Neural progenitor cell (in vitro differentiated cells): ENCODE measurements around the gene KLHDC8A. TPM values are rescaled to one million over a fixed set of nuclear protein-coding genes. Genes with fewer than 3 reads are reported as not detected.
A peak's percentile ranks its signal among the peaks of the same experiment; 100 is the strongest.

Source experiments
- DNase-seq: peaks from one replicate; pipeline ENCODE4 v3.0.0-alpha.2; 2016; ENCODE audit warnings: low spot score
- H2AFZ ChIP-seq: fragments of 200-600 bp; sonication (generic); replicated peaks from 2 replicates; pipeline ENCODE4 v1.6.1; 2016; ENCODE audit warnings: antibody characterized with exemption
- H3F3A ChIP-seq: fragments of 200-600 bp; sonication (generic); 2 replicates; pipeline ENCODE4 v1.6.1; 2016; ENCODE audit warnings: antibody characterized with exemption, low read depth
- H3K27ac ChIP-seq: fragments of 200-600 bp; sonication (generic); 2 replicates; pipeline ENCODE4 v1.5.1; 2016; ENCODE audit warnings: mild to moderate bottlenecking
- H3K27me3 ChIP-seq: fragments of 200-600 bp; sonication (generic); 2 replicates; pipeline ENCODE4 v1.6.1; 2016; ENCODE audit warnings: mild to moderate bottlenecking, moderate library complexity
- H3K36me3 ChIP-seq: fragments of 200-600 bp; sonication (generic); 2 replicates; pipeline ENCODE4 v1.5.1; 2016
- H3K4me1 ChIP-seq: fragments of 200-600 bp; sonication (generic); 2 replicates; pipeline ENCODE4 v1.6.1; 2016; ENCODE audit warnings: mixed run types
- H3K4me2 ChIP-seq: fragments of 200-600 bp; sonication (generic); 2 replicates; pipeline ENCODE4 v1.6.1; 2016
- H3K4me3 ChIP-seq: fragments of 200-600 bp; sonication (generic); 2 replicates; pipeline ENCODE4 v1.5.1; 2016
- H3K79me2 ChIP-seq: fragments of 200-600 bp; sonication (generic); 2 replicates; pipeline ENCODE4 v1.6.1; 2016; ENCODE audit warnings: low read depth
- H3K9ac ChIP-seq: fragments of 200-600 bp; sonication (generic); 2 replicates; pipeline ENCODE4 v1.6.1; 2016
- H3K9me3 ChIP-seq: fragments of 200-600 bp; sonication (generic); 2 replicates; pipeline ENCODE4 v1.5.1; 2016; ENCODE audit warnings: low read depth
- H4K20me1 ChIP-seq: fragments of 200-600 bp; sonication (generic); 2 replicates; pipeline ENCODE4 v1.6.1; 2016; ENCODE audit warnings: low read depth
- H3K27ac Mint-ChIP-seq: 3 replicates; pipeline ENCODE4 v1.8.0; 2021; ENCODE audit warnings: mixed read lengths
- H3K27me3 Mint-ChIP-seq: 2 replicates; pipeline ENCODE4 v1.8.0; 2022; ENCODE audit warnings: low read depth, mild to moderate bottlenecking, inconsistent platforms, moderate library complexity, mixed read lengths; ENCODE audit not compliant: insufficient read depth
- H3K36me3 Mint-ChIP-seq: 3 replicates; pipeline ENCODE4 v1.8.0; 2021; ENCODE audit warnings: mixed read lengths
- H3K4me1 Mint-ChIP-seq: 3 replicates; pipeline ENCODE4 v1.8.0; 2021; ENCODE audit warnings: mixed read lengths
- H3K4me3 Mint-ChIP-seq: 3 replicates; pipeline ENCODE4 v1.8.0; 2021; ENCODE audit warnings: mild to moderate bottlenecking, moderate library complexity, mixed read lengths
- H3K9me3 Mint-ChIP-seq: 3 replicates; pipeline ENCODE4 v1.8.0; 2020; ENCODE audit warnings: mixed read lengths
- CTCF ChIP-seq: fragments of 200-600 bp; sonication (generic); IDR thresholded peaks from 2 replicates; pipeline ENCODE4 v1.5.1; 2017; ENCODE audit warnings: antibody characterized with exemption, mild to moderate bottlenecking
- EZH2 ChIP-seq: fragments of 200-600 bp; sonication (generic); IDR thresholded peaks from 2 replicates; pipeline ENCODE4 v1.6.1; 2017; ENCODE audit warnings: antibody characterized with exemption, mild to moderate bottlenecking, moderate library complexity
- EZH2phosphoT487 ChIP-seq: fragments of 200-600 bp; sonication (generic); IDR thresholded peaks from 2 replicates; pipeline ENCODE4 v1.6.1; 2017; ENCODE audit warnings: antibody characterized with exemption
- total RNA-seq: library from RNA; depleted of rRNA; stranded (reverse); fragments of >200 nt; gene quantifications from 2 replicates; pipeline ENCODE4 v1.2.3, GENCODE V29; 2015; ENCODE audit warnings: low replicate concordance

KLHDC8A gene
- total RNA-seq, 1 donor from 2014 or later, result 9.7 TPM

GRCh38 chr1:205357567-205357966 lies 845 bp upstream of the KLHDC8A start:
- Histone ChIP-seq H4K20me1 (no peaks in the 10 kb centered on the region), H3K27me3 (no peaks in the 10 kb centered on the region), H3K4me2 (peak overlapping the region; percentile 83), H2AFZ (no peak overlapping the region), H3K4me1 (peaks cover 79% of the 10 kb centered on the region), H3K79me2 (no peaks in the 10 kb centered on the region), H3K9me3 (no peaks in the 10 kb centered on the region), H3K36me3 (no peaks in the 10 kb centered on the region), H3K9ac (no peak overlapping the region), H3K27ac (peak overlapping the region; percentile 57), H3K4me3 (no peak overlapping the region), H3F3A (peaks cover 73% of the 10 kb centered on the region)
- peak overlapping the region; percentile 10 for H3K4me3 Mint-ChIP-seq
- H3K9me3 Mint-ChIP-seq, result no peaks in the 10 kb centered on the region
- H3K36me3 Mint-ChIP-seq, result no peaks in the 10 kb centered on the region
- peak overlapping the region; percentile 86 for H3K27ac Mint-ChIP-seq
- no peak for DNase-seq
- no peak for TF ChIP-seq CTCF
- TF ChIP-seq EZH2phosphoT487, result no peak
- TF ChIP-seq EZH2, result no peak
- H3K27me3 Mint-ChIP-seq, result peaks cover 8% of the 10 kb centered on the region
- peaks cover 80% of the 10 kb centered on the region for H3K4me1 Mint-ChIP-seq

GRCh38 chr1:205355075-205355453 lies 1.7 kb downstream of the KLHDC8A start:
- peaks cover 89% of the 10 kb centered on the region for H3K4me1 ChIP-seq
- no peak for DNase-seq
- H3K4me2 ChIP-seq, result peak overlapping the region; percentile 83
- Mint-ChIP-seq H3K27ac (no peak overlapping the region), H3K4me3 (peak overlapping the region; percentile 1), H3K9me3 (no peaks in the 10 kb centered on the region), H3K4me1 (peaks cover 83% of the 10 kb centered on the region), H3K27me3 (peaks cover 6% of the 10 kb centered on the region), H3K36me3 (no peaks in the 10 kb centered on the region)
- H2AFZ ChIP-seq, result no peak overlapping the region
- peak overlapping the region; percentile 27 for H3K27ac ChIP-seq
- no peaks in the 10 kb centered on the region for H3K79me2 ChIP-seq
- no peaks in the 10 kb centered on the region for H3K27me3 ChIP-seq
- no peaks in the 10 kb centered on the region for H3K9me3 ChIP-seq
- H4K20me1 ChIP-seq, result peaks cover 3% of the 10 kb centered on the region
- no peaks in the 10 kb centered on the region for H3K36me3 ChIP-seq
- H3K9ac ChIP-seq, result no peak overlapping the region
- TF ChIP-seq CTCF, result no peak
- TF ChIP-seq EZH2phosphoT487, result no peak
- H3K4me3 ChIP-seq, result no peak overlapping the region
- peaks cover 78% of the 10 kb centered on the region for H3F3A ChIP-seq

GRCh38 chr1:205354259-205355074 lies 2.3 kb downstream of the KLHDC8A start:
- peak; percentile 84 for DNase-seq
- no peaks in the 10 kb centered on the region for H3K9me3 ChIP-seq
- peak; percentile 93 for TF ChIP-seq CTCF
- no peak for TF ChIP-seq EZH2phosphoT487
- no peaks in the 10 kb centered on the region for H3K79me2 ChIP-seq
- H3K4me2 ChIP-seq, result peak overlapping the region; percentile 83
- H3K27ac ChIP-seq, result peak overlapping the region; percentile 27
- no peaks in the 10 kb centered on the region for H3K36me3 ChIP-seq
- peaks cover 89% of the 10 kb centered on the region for H3K4me1 ChIP-seq
- H3K27me3 ChIP-seq, result no peaks in the 10 kb centered on the region
- no peak overlapping the region for H2AFZ ChIP-seq
- peaks cover 6% of the 10 kb centered on the region for H3K27me3 Mint-ChIP-seq
- H3K27ac Mint-ChIP-seq, result no peak overlapping the region
- H3K36me3 Mint-ChIP-seq, result no peaks in the 10 kb centered on the region
- no peaks in the 10 kb centered on the region for H3K9me3 Mint-ChIP-seq
- H3K4me3 Mint-ChIP-seq, result peak overlapping the region; percentile 25
- H3K4me3 ChIP-seq, result no peak overlapping the region
- peaks cover 3% of the 10 kb centered on the region for H4K20me1 ChIP-seq
- peaks cover 78% of the 10 kb centered on the region for H3F3A ChIP-seq
- H3K9ac ChIP-seq, result no peak overlapping the region
- H3K4me1 Mint-ChIP-seq, result peaks cover 83% of the 10 kb centered on the region
